ENCODE data around the gene HMGN1. TPM values are rescaled to one million over a fixed set of nuclear protein-coding genes. Genes with fewer than 3 reads are reported as not detected.

HMGN1 gene
- total RNA-seq, 1 experiment from 2014 or later: 516 TPM

GRCh38 chr21:39350094-39351005 is 1.5 kb upstream of the HMGN1 start:
- Histone ChIP-seq H3K23me2 (ENCODE audit: insufficient read length, low read depth, low read length, poor library complexity, severe bottlenecking) (peaks cover 4% of the 10 kb centered on the region), H3K9me3 (ENCODE audit: control insufficient read depth, low read depth, low read length) (no peaks in the 10 kb centered on the region), H4K8ac (replicated peaks; ENCODE audit: insufficient read length, low read depth, low read length) (no peak overlapping the region), H3K27me3 (ENCODE audit: insufficient read depth, low read length) (no peaks in the 10 kb centered on the region), H3K4me2 (ENCODE audit: insufficient read depth, insufficient read length, low read length) (peak overlapping the region; percentile 74), H2BK5ac (ENCODE audit: insufficient read length, low read length) (no peak overlapping the region), H2BK20ac (ENCODE audit: low read depth, low read length, poor library complexity, severe bottlenecking) (no peak overlapping the region), H3K9ac (ENCODE audit: extremely low read depth, insufficient read length, low read length) (no peak overlapping the region), H2BK12ac (ENCODE audit: insufficient read length, low read depth, low read length) (no peak overlapping the region), H3K56ac (ENCODE audit: insufficient read length, low read depth, low read length) (no peak overlapping the region), H3K27ac (ENCODE audit: insufficient read length, low read depth, low read length) (no peak overlapping the region), H3K4me1 (ENCODE audit: insufficient read depth, low read length) (peaks cover 8% of the 10 kb centered on the region; the same call in 1 of the 2 replicates), H2AK5ac (ENCODE audit: insufficient read length, low read length) (no peak overlapping the region), H3T11ph (ENCODE audit: low read length) (no peak overlapping the region), H3K14ac (ENCODE audit: insufficient read depth, low read length) (no peak overlapping the region), H3K23ac (ENCODE audit: insufficient read length, low read depth, low read length) (no peak overlapping the region), H4K5ac (ENCODE audit: insufficient read length, low read depth, low read length) (no peak overlapping the region), H3K18ac (ENCODE audit: insufficient read length, low read depth, low read length) (no peak overlapping the region), H3K79me1 (ENCODE audit: insufficient read depth, low read depth, low read length, poor library complexity, severe bottlenecking) (no peaks in the 10 kb centered on the region), H4K20me1 (ENCODE audit: control insufficient read depth, insufficient read depth, insufficient read length) (no peaks in the 10 kb centered on the region), H4K91ac (ENCODE audit: insufficient read length, low read depth, low read length) (no peak overlapping the region), H3K4ac (ENCODE audit: low read depth, low read length) (no peak overlapping the region), H2BK15ac (ENCODE audit: low read depth, low read length) (no peak overlapping the region), H2BK120ac (ENCODE audit: low read depth, low read length, poor library complexity, severe bottlenecking) (no peak overlapping the region), H3K79me2 (ENCODE audit: insufficient read depth, low read length) (peaks cover 14% of the 10 kb centered on the region), H2AFZ (ENCODE audit: low read length) (no peak overlapping the region)
- Mint-ChIP-seq H3K4me3 (peak overlapping the region; percentile 85 to 90), H3K9me3 (no peaks in the 10 kb centered on the region; a peak in 1 of 5 replicates), H3K27ac (peak overlapping the region; percentile 58 to 99 (median 98); a peak in 6 of 7 replicates), H3K27me3 (ENCODE audit: low read depth) (no peaks in the 10 kb centered on the region), H3K4me1 (peaks cover 32 to 39% of the 10 kb centered on the region in 2 experiments), H3K36me3 (ENCODE audit: insufficient read depth in 1 of 3, low read depth in 3 of 3) (peaks cover 18 to 26% (median 25%) of the 10 kb centered on the region in 3 experiments; a peak in 6 of 7 replicates)
- no peak for DNase-seq
- no CpG with 5 or more reads among the region's 19 CpGs for WGBS (ENCODE audit: extremely low coverage, insufficient read length, low lambda C conversion rate)
- TF ChIP-seq CTCF (conservative IDR thresholded peaks at IDR 0.05): no peak

Measured in H9 (cell line).